ENCODE measurements around the gene MORF4L1.
"Not testable (repeated sequence)": the region's sequence is repeated elsewhere in the genome, so short reads cannot be mapped to it uniquely, and the experiment has no call there.

The MORF4L1 gene

DNA sequence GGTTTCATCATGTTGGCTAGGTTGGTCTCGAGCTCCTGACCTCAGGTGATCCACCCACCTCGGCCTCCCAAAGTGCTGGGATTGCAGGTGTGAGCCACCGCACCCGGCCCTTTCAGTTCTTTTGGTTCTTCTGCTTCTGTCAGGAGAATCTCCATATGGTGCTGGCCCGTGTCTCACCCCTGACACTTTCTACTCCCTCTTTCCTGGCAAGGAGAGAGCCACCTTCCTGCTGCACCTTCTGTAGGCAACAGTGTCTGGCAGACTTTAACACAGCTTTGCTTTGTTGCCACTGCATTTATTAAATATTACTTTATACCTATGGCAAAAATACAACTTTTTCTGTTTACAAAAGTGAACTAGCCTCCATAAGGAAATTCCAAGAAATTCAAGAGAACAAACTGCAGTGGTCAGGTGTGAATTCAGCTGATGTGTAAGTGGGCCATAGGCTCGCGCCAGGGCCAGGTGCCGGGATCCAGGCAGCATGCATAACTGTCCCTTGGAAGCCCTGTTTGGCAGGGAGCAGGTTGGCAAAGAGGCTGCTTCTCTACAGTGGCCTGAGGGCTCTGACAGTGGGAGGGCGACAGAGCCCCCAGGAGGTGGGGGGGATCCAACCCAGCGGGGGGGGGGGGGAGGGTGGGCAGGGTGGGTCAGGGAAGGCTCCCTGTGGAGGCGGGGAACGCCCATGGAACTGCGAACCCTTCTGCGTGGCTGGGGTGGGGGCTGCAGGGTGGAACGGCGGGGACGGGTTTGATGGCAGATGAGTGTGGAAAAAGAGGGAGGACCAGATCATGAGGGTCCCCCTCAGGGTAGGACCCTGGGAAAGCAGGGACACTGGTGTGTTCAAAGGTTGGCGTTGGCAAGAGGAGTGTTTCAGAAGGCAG is 51.0 kb downstream of the MORF4L1 start:
- DNase-seq (ENCODE audit: low read depth in 2 of 2, low spot score in 1 of 2) = no peak

DNA sequence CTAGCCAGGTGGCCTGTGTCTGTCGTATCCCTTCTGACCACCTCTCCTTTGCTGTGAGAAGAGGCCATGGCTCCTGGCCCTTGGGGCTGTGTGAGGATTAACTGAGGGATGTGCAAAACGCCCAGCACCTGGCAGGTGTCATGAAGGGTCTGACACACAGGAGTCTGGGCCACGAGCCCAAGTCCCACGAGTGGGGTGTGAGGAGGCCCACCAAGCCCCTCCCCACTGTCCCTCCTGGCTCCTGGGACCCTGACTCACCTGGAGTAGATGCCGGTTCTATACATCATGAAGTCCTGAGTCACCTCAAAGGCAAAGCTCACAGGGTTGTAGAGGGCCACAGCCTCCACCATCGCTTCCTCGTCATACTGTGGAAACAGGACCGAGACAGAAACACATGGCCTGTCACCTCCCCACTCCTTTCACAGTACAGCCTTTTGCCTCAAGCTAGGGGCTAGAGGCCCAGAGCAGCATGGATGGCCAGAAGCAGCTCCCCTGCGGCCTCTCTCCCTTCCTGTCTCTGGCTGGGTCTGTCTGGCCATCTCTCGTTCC is 52.5 kb downstream of the MORF4L1 start:
- DNase-seq (ENCODE audit: low read depth in 2 of 2, low spot score in 1 of 2) = no peak

DNA sequence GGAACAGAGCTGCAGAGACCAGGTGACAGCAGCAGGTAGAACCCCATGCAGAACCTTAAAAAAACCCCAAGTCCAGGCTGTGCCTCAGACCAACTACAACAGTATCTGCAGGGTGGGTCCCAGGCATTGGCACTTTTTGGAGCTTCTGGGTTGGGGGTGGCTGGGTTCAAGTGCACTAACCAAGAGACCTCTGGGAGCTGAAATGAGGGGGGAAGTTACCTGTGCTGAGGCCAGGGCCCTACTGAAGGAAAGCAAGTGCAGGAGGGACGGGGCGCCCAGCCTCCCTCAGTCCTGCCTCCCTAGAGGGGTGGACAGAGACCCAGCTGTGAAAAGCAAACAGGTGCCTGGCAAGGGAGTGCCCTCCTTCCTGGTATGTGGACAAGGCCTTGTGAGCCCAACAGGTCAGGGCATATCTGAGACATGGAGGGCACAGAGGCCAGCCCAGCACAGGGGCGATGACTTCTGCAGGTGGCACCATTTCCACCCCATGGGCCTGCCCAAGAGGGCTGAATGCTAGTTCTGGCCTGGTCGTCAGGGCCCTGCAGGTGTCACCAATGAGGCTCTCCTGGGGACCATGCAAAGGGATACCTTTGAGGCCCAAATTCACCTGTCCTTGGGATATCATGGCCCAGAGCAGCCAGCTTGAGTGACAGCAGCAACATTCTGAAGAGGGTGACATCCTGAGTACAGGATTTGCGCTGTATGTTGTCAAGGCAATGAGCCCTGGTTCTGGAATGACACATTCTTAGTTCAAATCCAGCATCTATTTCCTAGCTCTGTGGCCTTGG is 53.5 kb downstream of the MORF4L1 start:
- no peak for DNase-seq (ENCODE audit: low read depth in 2 of 2, low spot score in 1 of 2)

DNA sequence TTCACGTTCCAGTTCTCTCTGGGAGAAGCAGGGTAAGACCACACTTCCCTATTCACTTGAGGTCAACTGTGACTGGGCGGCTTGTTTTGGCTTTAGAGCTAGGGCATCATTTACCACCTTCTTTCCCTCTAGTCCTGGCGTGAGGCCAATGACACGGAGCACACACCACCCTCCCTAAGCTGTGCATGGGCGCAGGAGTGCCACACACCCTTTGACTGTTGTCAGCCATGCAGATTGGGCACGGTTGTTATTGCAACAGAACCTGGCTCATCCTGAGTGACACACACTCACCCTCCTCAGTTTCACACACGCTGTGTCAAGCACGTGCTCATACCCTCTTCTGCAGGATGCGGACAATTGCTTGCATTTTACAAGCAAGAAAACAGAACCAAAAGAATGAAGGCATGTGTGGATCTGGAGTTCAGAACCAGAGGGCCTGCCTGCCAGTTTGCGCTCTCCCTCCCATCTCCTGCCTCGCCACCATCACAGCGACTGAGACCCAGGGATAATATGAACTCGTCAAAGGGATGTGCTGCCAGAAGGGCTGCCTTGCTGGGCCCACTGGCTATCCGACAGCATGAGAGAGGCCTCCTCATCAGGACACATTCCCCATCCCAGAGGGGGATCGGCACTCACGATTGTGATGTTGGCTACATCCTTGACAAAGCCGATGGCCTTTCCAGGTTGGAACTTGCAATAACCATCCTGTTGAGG is 54.5 kb downstream of the MORF4L1 start:
- DNase-seq (ENCODE audit: low read depth in 2 of 2, low spot score in 1 of 2) = no peak

DNA sequence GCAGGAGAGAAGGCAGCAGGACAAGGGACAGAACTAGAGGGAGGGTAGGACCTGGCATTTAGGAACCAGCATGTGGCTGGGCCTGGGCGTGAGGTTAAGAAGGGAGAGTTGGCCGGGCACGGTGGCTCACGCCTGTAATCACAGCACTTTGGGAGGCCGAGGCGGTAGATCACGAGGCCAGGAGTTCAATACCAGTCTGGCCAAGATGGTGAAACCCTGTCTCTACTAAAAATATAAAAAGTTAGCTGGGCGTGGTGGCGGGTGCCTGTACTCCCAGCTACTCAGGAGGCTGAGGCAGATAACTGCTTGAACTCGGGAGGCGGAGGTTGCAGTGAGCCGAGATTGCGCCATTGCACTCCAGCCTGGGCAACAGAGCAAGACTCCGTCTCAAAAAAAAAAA is 55.5 kb downstream of the MORF4L1 start:
- not testable (repeated sequence) for DNase-seq (ENCODE audit: low read depth in 2 of 2, low spot score in 1 of 2)

DNA sequence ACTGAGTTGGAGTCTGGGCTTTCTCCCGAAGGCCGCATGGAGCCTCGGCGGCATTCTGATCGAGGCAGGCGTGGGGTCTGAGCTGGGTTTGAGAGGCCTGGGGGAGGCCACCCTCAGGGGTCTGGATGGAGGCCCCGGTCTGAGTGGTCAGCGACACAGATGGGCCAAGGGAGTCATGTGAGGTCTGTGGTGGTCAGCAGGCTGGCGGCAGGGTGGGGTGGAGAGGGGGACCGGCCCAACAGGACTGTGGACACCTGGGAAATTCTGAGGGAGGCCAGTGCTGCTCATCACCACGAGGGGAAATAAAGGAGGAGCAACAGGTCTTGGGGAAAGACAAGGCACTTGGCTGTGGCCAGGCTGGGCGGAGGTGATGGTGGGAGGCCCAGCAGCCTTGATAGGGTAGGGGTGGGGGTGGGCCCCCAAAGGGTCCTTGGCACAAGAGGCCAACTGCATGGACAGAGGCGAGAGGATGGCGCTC is 56.0 kb downstream of the MORF4L1 start:
- DNase-seq (ENCODE audit: low read depth in 2 of 2, low spot score in 1 of 2) = no peak

DNA sequence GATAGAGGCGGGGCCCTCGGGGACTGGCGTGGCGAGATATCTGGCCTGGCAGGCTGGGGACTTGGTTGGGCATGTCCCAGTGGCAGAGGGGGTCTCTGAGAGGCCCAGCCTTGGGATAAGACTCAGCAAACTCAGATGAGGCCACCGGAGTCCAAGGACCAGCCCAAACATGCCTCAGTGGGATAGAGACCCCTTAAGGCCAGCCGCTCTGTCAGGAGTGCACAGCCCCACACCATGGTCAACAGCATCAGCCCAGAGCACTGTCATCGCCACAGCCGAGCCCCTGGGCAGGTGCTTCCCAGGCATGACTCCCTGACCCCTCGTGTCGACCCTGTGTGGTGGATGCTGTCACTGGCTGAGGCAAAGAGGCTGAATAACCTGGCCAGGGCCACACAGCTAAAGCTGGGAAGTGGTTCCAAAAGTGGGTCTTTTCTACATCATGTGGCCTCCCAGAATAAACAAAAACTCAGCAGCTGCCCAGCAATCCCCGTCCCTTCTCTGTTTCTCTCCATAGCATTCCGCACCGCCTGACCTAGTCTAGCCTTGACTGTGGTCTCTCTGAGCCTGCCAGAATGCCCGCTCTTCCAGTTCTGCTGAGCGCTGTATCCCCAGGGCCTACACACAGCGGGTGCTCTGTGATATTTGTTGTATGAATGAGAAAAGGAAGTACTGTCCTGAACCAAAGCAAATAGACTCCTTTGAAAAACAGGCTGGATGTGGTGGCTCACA is 57.0 kb downstream of the MORF4L1 start:
- no peak for DNase-seq (ENCODE audit: low read depth in 2 of 2, low spot score in 1 of 2)

DNA sequence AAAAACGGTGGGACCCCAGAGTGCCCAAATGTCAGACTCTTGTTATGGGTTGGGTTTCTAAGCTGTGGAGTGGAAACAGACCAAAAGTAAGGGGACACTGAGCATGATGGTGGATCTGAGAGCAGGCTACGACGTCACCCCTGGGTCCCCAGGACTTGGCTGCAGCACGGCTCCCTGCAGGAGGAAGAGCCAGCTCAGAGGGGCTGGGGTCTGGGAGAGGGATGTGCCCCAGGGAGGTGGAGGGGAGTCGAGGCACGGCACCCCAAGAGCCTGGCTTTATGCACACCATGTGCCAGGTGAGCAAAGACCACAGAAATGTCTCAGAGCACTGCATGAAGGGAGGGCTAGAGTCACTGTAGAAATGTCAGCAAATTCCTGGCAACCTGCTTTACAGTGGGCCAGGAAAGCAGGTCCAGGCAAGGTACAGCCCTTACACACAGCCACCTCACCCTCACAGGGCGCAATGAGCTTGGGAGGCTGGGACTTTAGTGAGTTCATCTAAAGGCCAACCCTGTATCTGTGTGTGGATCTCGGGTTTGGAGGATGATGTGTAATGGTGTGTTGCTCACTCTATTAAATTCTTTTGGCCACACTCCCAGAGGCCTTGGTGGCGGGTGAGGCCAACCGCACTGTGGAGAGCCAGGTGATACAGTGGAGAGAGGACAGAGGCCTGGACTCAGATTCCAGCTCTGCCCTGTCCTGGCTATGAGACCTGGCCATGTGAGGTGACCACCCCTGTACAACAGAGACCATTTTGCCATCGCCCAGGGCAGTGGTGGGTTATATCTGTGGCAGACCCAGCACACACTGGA is 58.1 kb downstream of the MORF4L1 start:
- DNase-seq (ENCODE audit: low read depth in 2 of 2, low spot score in 1 of 2) = no peak

DNA sequence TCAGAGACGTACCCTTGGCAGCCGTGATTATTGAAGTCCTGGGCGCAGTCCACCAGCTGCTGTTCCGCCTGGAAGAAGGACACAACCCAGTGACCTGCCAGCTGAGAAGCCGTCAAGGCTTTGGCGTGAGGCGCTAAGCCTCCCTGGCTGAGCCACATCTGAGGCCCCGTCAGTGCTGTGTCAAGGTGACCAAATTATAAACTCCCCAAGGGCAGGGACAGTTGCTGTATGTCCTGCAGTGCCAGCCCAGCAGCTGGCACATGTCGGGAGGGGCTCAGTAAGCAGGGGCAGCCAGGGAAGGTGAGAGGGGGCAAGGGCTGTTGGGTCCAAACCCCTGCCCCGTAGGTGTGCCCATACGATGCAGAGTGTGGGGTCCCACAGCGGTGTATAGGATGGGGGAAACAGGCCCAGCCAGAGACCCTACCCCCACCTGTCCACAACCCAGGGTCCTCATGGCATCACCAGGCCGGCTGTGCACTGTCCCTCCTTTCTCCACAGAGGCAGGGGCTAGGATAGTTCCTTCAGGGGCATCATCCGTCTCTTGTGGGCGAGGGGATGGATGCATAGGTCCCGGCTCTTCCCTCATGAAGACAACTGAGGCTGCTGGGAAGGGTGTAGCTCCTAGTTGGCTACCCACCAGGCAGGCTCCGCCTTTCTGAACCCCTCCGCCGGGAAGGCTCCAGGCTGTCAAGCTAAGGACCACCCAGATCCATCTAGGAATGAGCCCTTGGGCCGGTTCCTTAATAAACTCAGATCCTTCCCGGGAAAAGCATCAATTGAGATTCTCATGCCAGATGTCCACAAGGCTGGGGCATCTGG is 59.0 kb downstream of the MORF4L1 start:
- no peak for DNase-seq (ENCODE audit: low read depth in 2 of 2, low spot score in 1 of 2)

DNA sequence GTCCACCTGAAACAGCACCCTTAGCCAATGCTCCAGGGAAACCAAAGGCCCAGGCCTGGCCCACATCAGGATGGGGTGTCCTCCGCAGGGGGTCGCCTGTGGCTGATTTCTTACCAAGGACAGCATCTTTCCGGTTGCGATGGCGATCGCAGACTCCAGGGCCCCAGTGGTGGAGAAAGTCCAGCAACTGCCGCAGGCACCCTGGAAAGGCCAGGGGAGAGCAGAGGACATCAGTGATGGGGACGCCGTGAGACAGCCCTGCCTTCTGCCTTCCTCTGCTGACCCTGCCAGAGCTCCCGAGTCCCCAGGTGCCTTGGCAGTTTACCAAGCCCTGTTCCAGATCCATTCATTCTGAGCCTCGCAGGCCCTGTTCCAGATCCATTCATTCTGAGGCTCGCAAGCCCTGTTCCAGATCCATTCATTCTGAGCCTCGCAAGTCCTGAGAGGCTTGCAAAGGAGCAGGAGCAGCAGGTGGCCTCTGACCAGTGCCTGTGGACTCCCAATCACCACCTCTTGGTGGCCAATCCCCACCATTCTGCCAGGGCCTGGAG is 59.6 kb downstream of the MORF4L1 start:
- DNase-seq (ENCODE audit: low read depth in 2 of 2, low spot score in 1 of 2) = no peak

DNA sequence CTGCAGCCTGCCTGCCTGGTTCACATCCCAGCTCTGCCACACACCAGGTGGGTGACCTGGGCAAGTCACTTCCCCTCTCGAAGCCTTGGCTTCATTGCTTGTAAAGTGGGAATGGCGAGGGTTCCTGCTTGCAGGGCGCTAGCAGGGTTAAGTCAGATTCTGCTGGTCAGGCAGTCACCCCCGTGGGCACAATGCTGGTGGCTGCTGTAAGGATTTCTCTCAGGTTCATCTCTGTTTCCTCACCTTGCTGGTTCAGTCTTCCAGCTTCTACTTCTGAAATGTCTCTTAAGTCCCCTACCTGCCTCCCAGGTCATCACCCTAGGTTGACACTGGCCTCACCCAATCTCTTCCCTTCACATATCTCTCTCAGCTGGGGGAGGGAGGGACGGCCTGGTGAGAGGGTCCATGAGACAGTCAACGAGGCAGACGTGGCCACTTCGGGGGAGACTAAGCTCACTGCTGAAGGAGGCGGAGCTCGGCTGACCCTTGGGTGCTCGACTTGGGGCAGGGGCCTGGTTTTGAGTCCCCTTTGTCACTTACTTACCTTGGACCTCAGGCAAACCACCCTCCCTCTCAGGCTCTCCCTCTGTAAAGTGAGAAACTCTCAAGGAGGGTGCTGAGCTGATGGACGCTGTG is 60.6 kb downstream of the MORF4L1 start:
- no peak for DNase-seq (ENCODE audit: low read depth in 2 of 2, low spot score in 1 of 2)

DNA sequence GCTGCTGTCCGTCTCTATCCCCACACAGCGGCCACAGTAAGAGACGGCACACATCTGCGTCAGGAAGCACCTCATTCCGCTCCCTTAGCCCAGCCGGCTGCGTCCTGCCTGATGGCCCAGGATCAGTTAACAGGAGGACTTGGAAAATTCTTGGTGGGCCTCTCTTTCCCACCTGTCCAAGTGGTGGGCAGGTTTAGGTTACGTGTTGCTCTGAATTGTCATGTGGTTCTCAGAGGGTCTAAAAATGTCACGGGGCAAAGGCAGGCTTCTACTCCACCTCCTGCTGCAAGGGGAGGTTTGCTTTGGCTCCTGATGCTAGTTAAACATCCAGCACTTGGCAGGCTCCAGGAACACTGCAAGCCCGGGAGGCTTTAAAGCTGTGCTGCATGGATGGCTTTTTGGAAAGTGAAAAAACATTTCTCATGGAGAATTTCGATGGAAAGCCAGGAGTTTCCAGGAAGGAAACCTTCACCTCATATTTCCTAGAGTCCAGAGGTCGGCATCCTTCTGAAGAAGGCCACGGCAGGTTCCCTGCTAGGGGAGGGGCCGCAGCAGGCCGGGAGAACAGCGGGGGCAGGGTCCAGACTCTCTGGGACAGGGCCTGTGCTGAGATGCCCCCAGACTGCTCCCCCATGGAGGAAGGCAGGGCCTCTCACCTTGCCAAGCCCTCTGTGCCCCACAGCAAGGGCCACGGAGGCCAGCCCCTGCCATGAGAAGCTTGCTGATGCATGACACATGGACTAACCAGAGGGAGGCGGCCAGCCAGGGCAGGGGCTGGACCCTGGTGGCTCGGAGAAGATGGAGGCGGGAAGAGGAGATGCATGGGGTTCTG is 61.3 kb downstream of the MORF4L1 start:
- no peak for DNase-seq (ENCODE audit: low read depth in 2 of 2, low spot score in 1 of 2)

DNA sequence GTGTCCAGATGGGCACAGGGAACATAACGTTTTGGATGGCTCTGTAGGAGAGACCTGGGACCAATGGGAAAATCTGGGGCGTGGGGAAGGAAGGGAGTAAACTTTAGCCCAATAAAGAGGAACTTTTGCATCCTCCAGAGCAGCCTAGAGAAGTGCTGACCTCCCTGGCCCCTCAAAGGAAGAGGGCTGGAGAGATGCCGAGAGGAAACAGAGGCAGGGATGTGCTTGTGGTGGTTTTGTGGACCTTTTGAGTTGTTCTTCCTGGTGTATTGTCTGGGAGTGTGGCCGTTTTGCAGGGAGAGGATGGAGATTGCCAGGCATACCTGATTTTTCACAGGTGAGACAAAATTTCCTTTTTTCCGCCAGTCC is 61.9 kb downstream of the MORF4L1 start:
- no peak for DNase-seq (ENCODE audit: low read depth in 2 of 2, low spot score in 1 of 2)

DNA sequence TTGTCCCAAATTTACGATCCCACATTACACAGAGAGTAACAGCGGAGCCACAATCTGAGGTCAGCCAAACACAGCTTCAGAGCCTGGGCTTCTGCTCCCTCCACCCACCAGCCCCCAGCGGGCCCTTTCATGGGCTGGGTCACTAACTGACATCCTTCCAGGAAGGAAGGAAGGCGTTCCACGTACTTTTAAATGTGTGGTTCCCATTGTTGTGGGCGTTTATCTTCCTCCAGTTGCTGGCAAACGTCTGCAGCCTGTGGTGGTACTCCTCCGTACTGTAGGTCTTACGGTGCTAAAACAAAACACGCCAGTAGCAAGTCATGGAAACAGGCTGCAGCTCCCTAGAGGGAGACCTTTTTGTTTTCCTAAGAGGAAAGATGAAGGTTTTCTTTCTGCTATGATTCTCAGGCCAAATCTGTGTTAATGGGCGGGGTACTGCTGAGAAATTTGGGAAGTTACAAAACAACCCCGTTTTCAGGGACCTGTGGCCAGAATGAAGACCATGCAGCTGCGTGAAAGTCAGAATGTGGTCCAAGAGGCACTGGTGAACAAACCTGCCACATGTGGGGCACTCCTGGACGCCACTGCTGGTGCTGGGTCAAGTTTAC is 64.5 kb downstream of the MORF4L1 start:
- DNase-seq (ENCODE audit: low read depth in 2 of 2, low spot score in 1 of 2) = no peak

DNA sequence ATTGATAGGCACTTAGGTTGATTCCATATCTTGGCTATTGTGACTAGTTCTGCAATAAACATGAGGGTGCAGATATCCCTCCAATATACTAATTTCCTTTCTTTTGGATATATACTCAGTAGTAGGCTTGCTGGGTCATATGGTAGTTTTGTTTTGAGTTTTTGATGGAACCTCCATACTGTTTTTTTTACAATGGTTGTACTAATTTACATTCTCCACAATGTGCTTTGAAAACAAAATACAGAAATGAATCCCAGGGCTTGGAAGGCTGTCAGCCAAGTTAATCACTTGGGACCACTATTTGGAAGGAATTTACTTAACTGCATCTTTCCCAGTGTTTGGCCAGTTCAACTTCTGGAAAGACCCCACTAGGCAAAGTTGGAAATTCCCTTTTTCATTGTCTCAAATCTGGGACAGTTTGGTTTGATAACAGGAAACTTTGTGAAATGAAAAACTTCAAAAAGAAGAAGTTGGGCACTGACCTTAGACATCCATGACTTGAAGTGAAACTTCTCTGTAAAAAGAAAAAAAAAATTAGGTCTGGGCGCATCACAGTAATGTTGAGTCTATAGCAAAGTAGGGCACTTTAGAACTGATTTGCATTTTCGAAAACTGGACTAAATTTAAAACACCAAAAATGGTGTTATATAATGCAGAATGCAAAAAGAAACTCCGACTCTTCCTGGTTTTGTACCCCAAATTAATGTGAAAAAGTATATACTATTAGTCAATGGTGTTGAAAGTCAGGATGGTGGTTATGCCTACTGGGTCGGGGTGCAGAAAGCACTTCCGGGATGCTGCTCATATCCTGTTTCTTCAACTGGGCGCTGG is 66.2 kb downstream of the MORF4L1 start:
- no peak for DNase-seq (ENCODE audit: low read depth in 2 of 2, low spot score in 1 of 2)

DNA sequence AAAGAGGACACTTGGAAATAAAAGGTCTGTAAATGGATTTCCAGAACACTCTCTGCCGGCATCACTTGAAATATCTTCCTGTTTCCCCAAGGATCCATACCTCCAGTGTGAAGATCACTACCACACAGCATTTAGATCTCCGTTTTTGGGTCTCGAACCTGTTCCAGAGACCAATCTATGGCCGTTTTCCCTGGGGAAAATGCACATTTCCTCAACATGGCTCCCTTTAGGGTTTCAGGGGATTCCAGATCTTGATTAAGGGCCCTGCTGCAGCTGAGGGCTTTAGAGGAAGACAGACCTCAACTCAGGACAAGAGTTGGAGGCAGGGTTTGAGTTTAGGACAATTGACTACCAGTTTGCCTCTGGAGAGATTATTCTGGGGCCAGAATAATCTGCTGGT is 70.1 kb downstream of the MORF4L1 start:
- no peak for DNase-seq (ENCODE audit: low read depth in 2 of 2, low spot score in 1 of 2)
